ENCODE data around the gene ADAM30. TPM values are rescaled to one million over a fixed set of nuclear protein-coding genes. Genes with fewer than 3 reads are reported as not detected.

The ADAM30 gene
- total RNA-seq, 1 experiment from 2014 or later: not detected

GRCh38 chr1:119914071-119914470 lies 17.8 kb upstream of the ADAM30 start:
- no peak for DNase-seq
- Histone ChIP-seq H3K27me3 (no peaks in the 10 kb centered on the region), H3K4me3 (no peak overlapping the region), H3K36me3 (peaks cover 78% of the 10 kb centered on the region), H3K9me3 (no peaks in the 10 kb centered on the region)

GRCh38 chr1:119912963-119913362 lies 16.6 kb upstream of the ADAM30 start:
- Histone ChIP-seq H3K9me3 (no peaks in the 10 kb centered on the region), H3K4me3 (no peak overlapping the region), H3K27me3 (no peaks in the 10 kb centered on the region), H3K36me3 (peaks cover 67% of the 10 kb centered on the region)
- no peak for DNase-seq

GRCh38 chr1:119911775-119912174 lies 15.5 kb upstream of the ADAM30 start:
- Histone ChIP-seq H3K9me3 (no peaks in the 10 kb centered on the region), H3K4me3 (no peak overlapping the region), H3K27me3 (no peaks in the 10 kb centered on the region), H3K36me3 (peaks cover 55% of the 10 kb centered on the region)
- no peak for DNase-seq

- Histone ChIP-seq H3K9me3 (no peaks in the 10 kb centered on the region), H3K27me3 (no peaks in the 10 kb centered on the region), H3K4me3 (no peak overlapping the region), H3K36me3 (peaks cover 44% of the 10 kb centered on the region)
- DNase-seq: no peak
Observed at GRCh38 chr1:119910618-119911017, 14.3 kb upstream of the ADAM30 start.

GRCh38 chr1:119909890-119910596 lies 13.7 kb upstream of the ADAM30 start:
- H3K9me3 ChIP-seq: peaks cover 4% of the 10 kb centered on the region; the same call in 1 of the 2 replicates
- DNase-seq: no peak
- no peak overlapping the region for H3K4me3 ChIP-seq
- peaks cover 38% of the 10 kb centered on the region for H3K36me3 ChIP-seq
- no peaks in the 10 kb centered on the region for H3K27me3 ChIP-seq

GRCh38 chr1:119908661-119909060 lies 12.3 kb upstream of the ADAM30 start:
- DNase-seq: no peak
- Histone ChIP-seq H3K9me3 (peaks cover 9% of the 10 kb centered on the region), H3K4me3 (no peak overlapping the region), H3K27me3 (no peaks in the 10 kb centered on the region), H3K36me3 (peaks cover 24% of the 10 kb centered on the region)

- no peak for DNase-seq
- Histone ChIP-seq H3K4me3 (no peak overlapping the region), H3K27me3 (no peaks in the 10 kb centered on the region), H3K9me3 (peaks cover 9% of the 10 kb centered on the region), H3K36me3 (peaks cover 8% of the 10 kb centered on the region)
Observed at GRCh38 chr1:119906927-119907652, 10.8 kb upstream of the ADAM30 start.

GRCh38 chr1:119903443-119903835 lies 7.1 kb upstream of the ADAM30 start:
- Histone ChIP-seq H3K27me3 (no peaks in the 10 kb centered on the region), H3K4me3 (no peak overlapping the region), H3K9me3 (peaks cover 9% of the 10 kb centered on the region), H3K36me3 (no peaks in the 10 kb centered on the region)
- DNase-seq: no peak

- no peak overlapping the region for H3K4me3 ChIP-seq
- no peaks in the 10 kb centered on the region for H3K27me3 ChIP-seq
- peaks cover 9% of the 10 kb centered on the region for H3K9me3 ChIP-seq
- H3K36me3 ChIP-seq: no peaks in the 10 kb centered on the region
- DNase-seq: no peak
Observed at GRCh38 chr1:119902775-119903442, 6.6 kb upstream of the ADAM30 start.

GRCh38 chr1:119898981-119899720 lies 2.8 kb upstream of the ADAM30 start:
- H3K36me3 ChIP-seq: no peaks in the 10 kb centered on the region
- H3K9me3 ChIP-seq: no peaks in the 10 kb centered on the region
- no peak overlapping the region for H3K4me3 ChIP-seq
- H3K27me3 ChIP-seq: no peaks in the 10 kb centered on the region
- no peak for DNase-seq

GRCh38 chr1:119898530-119898929 lies 2.2 kb upstream of the ADAM30 start:
- no peaks in the 10 kb centered on the region for H3K9me3 ChIP-seq
- no peaks in the 10 kb centered on the region for H3K36me3 ChIP-seq
- H3K4me3 ChIP-seq: no peak overlapping the region
- DNase-seq: no peak
- no peaks in the 10 kb centered on the region for H3K27me3 ChIP-seq

- no peaks in the 10 kb centered on the region for H3K27me3 ChIP-seq
- H3K9me3 ChIP-seq: no peaks in the 10 kb centered on the region
- no peaks in the 10 kb centered on the region for H3K36me3 ChIP-seq
- no peak for DNase-seq
- no peak overlapping the region for H3K4me3 ChIP-seq
Observed at GRCh38 chr1:119895102-119895501, 1.2 kb downstream of the ADAM30 start.

- no peaks in the 10 kb centered on the region for H3K27me3 ChIP-seq
- DNase-seq: no peak
- no peaks in the 10 kb centered on the region for H3K9me3 ChIP-seq
- no peaks in the 10 kb centered on the region for H3K36me3 ChIP-seq
- H3K4me3 ChIP-seq: no peak overlapping the region
Observed at GRCh38 chr1:119893827-119894700, 2.3 kb downstream of the ADAM30 start.

GRCh38 chr1:119893238-119893791 lies 3.0 kb downstream of the ADAM30 start:
- H3K9me3 ChIP-seq: peaks cover 3% of the 10 kb centered on the region; the same call in 1 of the 2 replicates
- no peak overlapping the region for H3K4me3 ChIP-seq
- no peaks in the 10 kb centered on the region for H3K36me3 ChIP-seq
- no peaks in the 10 kb centered on the region for H3K27me3 ChIP-seq
- no peak for DNase-seq

GRCh38 chr1:119891386-119891785 lies 4.9 kb downstream of the ADAM30 start:
- Histone ChIP-seq H3K36me3 (no peaks in the 10 kb centered on the region), H3K4me3 (no peak overlapping the region)
- no peak for DNase-seq

GRCh38 chr1:119888476-119888875 lies 7.8 kb downstream of the ADAM30 start:
- H3K27me3 ChIP-seq: no peaks in the 10 kb centered on the region

More at GRCh38 chr1:119891386-119891785, 4.9 kb downstream of the ADAM30 start:
- peaks cover 3% of the 10 kb centered on the region; the same call in 1 of the 2 replicates for H3K9me3 ChIP-seq
- no peaks in the 10 kb centered on the region for H3K27me3 ChIP-seq

More at GRCh38 chr1:119888476-119888875, 7.8 kb downstream of the ADAM30 start:
- Histone ChIP-seq H3K36me3 (no peaks in the 10 kb centered on the region), H3K4me3 (no peak overlapping the region), H3K9me3 (peaks cover 3% of the 10 kb centered on the region; the same call in 1 of the 2 replicates)
- DNase-seq: no peak

Data from MG63 (cell line).